GM19043 (cell line): ENCODE results near the gene BMPER.

Source experiments
- ATAC-seq: cut with Tn5 transposase; IDR thresholded peaks from one replicate; pipeline ENCODE4 v1.9.1; 2021; ENCODE audit warnings: low read depth; ENCODE audit not compliant: unreplicated experiment

BMPER gene

DNA sequence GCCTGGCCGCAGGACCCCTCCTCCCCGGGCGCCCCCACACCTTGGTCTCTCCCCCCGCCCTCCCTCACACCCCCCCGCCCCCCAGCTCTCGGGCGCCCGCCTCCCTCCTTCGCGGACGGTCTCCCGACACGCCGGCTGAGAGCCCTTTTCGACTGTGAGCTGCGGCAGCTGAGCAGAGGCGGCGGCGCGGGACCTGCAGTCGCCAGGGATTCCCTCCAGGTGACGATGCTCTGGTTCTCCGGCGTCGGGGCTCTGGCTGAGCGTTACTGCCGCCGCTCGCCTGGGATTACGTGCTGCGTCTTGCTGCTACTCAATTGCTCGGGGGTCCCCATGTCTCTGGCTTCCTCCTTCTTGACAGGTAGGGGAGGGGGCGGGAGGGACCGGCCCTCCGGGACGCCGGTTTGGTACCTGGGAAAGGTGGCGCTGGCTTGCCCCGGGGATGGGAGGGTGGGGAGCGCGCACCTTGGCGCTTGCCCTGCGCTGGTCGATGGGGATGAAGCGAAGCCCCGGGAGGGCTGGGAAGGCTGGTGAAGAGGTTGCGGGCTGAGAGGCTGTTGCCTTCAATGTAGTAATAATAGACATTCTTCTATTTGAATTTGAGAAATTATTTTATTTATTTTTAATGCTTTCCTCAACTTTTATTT, at the start of gene BMPER:
TSS of gene BMPER (plus strand) at position 151 of the 644 bp plus-strand sequence. CDS start at position 226, 75 bp downstream.
- no peak for ATAC-seq

DNA sequence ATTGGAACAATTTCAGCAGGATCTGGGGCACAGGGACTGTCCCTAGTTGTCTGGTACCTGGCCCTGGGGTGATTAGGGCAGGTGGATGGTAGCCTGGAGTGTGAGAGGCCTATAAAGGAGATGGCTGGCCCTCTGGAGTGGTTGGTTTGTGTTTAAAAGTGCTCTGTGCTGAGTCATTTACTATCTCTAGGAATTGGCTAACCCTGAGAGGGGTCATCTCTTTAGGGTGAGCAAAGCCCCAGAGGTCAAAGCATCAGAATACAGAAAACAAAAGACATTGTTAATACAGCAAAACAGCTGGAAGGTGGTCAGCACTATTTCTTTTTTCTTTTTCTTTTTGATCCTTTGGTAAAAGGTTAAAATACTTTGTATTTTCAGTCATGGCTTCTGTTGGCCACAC, 43.4 kb upstream of the BMPER start:
- no peak for ATAC-seq

- no peak for ATAC-seq
Observed at GRCh38 chr7:33862946-33863814, 42.2 kb upstream of the BMPER start.

GRCh38 chr7:33868166-33868565, 37.2 kb upstream of the BMPER start:
- ATAC-seq = no peak

- ATAC-seq = no peak
Observed at GRCh38 chr7:33869176-33869575, 36.2 kb upstream of the BMPER start.

GRCh38 chr7:33870120-33870519, 35.2 kb upstream of the BMPER start:
- ATAC-seq = no peak

GRCh38 chr7:33872870-33873269, 32.5 kb upstream of the BMPER start:
- no peak for ATAC-seq

DNA sequence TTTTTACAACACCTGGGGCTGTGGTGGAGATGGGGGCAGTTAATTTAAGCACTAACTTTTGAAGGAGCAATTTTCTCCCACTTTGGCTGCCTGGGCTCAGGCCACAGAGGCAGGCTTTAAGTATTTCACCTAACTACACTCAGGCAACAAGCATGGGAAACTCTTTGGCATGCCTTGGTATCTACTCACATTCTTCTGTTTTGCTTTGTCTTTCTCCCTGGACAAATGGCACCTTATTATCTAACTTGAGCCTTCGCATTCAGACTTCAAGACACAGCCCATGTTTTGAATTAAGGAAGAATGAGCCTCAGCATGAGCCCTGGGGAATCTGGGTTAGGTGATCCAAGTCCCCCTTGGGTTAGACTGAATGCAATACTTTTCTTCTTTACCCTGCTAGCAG, 31.8 kb upstream of the BMPER start:
- ATAC-seq = no peak

- ATAC-seq = no peak
Observed at GRCh38 chr7:33873981-33874750, 31.2 kb upstream of the BMPER start.

GRCh38 chr7:33874943-33875342, 30.4 kb upstream of the BMPER start:
- ATAC-seq = no peak

DNA sequence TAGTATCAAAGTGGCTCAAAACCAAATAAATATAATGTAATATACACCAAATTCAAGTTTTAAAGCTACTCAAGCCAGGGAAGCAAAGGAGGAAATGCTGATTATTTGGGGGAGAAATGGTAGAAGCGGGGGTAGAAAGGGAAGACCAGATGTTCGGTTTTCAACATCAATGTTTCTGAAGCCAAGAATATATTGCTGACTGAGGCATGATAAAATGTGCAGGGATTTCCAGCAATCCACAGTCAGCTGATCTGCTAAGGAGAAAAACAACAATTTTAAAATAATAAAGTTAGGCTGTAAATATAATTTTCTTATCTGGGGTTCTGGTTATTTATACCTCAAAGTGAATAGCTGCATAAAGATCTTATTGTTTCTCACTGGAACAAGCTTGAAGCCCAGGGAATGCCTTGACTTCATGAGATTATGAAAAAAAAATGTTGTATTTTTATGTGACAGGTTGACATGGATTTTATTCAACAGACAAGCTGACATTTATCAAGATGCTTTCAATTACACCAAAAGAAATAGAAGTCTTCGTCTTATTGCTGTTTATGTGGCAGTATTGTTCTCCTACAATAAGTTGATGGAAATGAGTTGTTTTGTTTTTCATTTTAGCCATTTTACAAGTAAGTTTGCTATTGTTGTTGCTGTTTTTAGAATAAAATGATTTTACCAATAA, 28.6 kb upstream of the BMPER start:
- no peak for ATAC-seq

GRCh38 chr7:33880787-33881186, 24.6 kb upstream of the BMPER start:
- no peak for ATAC-seq

- ATAC-seq = no peak
Observed at GRCh38 chr7:33881316-33881715, 24.0 kb upstream of the BMPER start.

- no peak for ATAC-seq
Observed at GRCh38 chr7:33882040-33882837, 23.1 kb upstream of the BMPER start.

- no peak for ATAC-seq
Observed at GRCh38 chr7:33882950-33883670, 22.2 kb upstream of the BMPER start.

GRCh38 chr7:33883671-33883965, 21.7 kb upstream of the BMPER start:
- no peak for ATAC-seq

DNA sequence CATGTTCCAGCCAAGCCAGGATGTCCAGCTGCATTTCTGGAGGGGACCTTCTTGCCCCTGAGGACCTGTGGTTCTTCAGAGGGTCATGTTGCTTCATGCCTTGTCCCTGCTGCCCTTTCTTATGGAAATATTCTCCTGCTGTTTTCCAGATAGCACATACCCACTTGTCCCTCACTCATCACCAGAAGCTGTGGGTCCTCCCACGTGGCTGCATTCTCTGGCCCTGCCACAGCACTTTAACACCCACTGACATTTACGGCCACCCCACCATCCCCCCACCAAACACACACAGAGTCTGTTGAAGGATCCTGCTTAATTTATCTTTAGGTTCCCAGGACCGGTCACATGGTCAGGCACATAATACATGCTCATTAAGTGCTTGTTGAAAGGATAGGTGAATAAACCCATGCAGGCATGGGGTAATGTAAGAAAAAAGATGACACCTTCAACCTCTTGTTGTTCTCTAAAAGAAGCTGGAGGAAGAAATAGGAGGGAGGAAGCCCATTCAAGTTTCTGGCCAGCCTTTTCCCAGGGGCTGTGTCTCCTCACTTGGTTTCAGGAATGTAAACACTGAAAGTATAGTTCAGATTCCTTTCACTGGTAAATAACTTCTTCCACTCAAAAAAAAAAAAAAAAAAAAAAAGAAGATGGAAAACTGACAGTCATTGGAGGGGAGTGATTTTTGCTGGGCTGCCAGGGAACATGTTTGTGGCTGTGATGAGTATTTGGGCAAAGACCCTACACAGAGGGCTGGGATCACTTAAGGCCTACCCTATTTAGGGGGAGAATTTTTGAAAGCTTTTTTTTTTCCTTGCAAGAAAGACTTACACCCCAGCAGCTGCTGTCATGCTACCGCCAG, 19.8 kb upstream of the BMPER start:
- no peak for ATAC-seq

- no peak for ATAC-seq
Observed at GRCh38 chr7:33886149-33886623, 19.2 kb upstream of the BMPER start.
